ENCODE data around the gene DPF3.
A peak's percentile ranks its signal among the peaks of the same experiment; 100 is the strongest.

Gene DPF3

DNA sequence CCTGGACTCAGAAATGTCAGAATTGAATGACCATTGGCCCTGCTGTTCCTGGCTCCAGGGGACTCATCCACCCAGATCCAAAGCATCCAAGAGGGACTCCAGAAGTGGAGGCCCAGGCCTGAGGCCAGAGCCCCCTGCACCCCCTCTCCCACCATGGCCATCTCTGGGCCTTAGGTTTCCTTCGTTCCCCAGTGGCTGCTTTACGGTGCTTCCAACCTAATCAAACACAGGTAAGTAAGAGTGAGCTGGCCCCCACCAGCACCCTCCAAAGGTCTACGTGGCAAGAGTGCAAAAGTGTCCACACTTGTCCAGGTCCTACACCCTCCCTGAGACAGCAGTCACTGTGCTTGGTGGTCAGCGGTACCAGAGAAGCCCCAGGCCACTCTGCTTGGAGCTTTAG lies 139.0 kb downstream of the DPF3 start:
- no peak overlapping the region for H4K91ac ChIP-seq (ENCODE audit: low read depth, low read length, poor library complexity)
- H2BK12ac ChIP-seq (ENCODE audit: low read length) = no peak overlapping the region
- H3K27ac ChIP-seq (replicated peaks; ENCODE audit: low read length) = no peak overlapping the region
- H3K27me3 ChIP-seq (ENCODE audit: control insufficient read depth in 3 of 3, insufficient read depth in 3 of 3, low read depth in 1 of 3, low read length in 3 of 3) = no peaks in the 10 kb centered on the region
- H2AFZ ChIP-seq (ENCODE audit: low read length) = no peak overlapping the region
- H3K4me3 ChIP-seq (ENCODE audit: low read length in 2 of 2) = no peak overlapping the region
- no peak overlapping the region for H2AK5ac ChIP-seq (ENCODE audit: low read depth, low read length)
- H3K4me2 ChIP-seq (ENCODE audit: insufficient read depth, low read length, poor library complexity, severe bottlenecking) = no peak overlapping the region
- no peak overlapping the region for H4K8ac ChIP-seq (ENCODE audit: low read depth, low read length)
- no peak overlapping the region for H2BK120ac ChIP-seq (ENCODE audit: low read depth, low read length)
- no peaks in the 10 kb centered on the region for H3K4me1 ChIP-seq (ENCODE audit: control insufficient read depth in 2 of 2, insufficient read depth in 1 of 2, low read depth in 1 of 2, low read length in 2 of 2)
- H2BK5ac ChIP-seq (ENCODE audit: low read length) = no peak overlapping the region
- no peak overlapping the region for H3K14ac ChIP-seq (ENCODE audit: low read length)
- H2BK15ac ChIP-seq (ENCODE audit: low read length) = no peak overlapping the region
- peaks cover 3 to 10% of the 10 kb centered on the region in 2 donors for H3K9me3 ChIP-seq (replicated peaks in 1 of 2; ENCODE audit: control insufficient read depth in 2 of 2, insufficient read depth in 1 of 2, low read depth in 1 of 2, low read length in 2 of 2)
- H3K9ac ChIP-seq (ENCODE audit: low read depth, low read length, poor library complexity) = no peak overlapping the region
- H3K4ac ChIP-seq (ENCODE audit: low read length) = no peak overlapping the region
- no CpG with 5 or more reads among the region's 4 CpGs for WGBS, 2 donors (ENCODE audit: extremely low coverage in 2 of 2, insufficient read length in 2 of 2, insufficient replicate concordance in 1 of 2)
- no peak overlapping the region for H3K23ac ChIP-seq (ENCODE audit: low read depth, low read length, poor library complexity)
- H3K18ac ChIP-seq (ENCODE audit: low read length) = no peak overlapping the region
- no peaks in the 10 kb centered on the region for H3K36me3 ChIP-seq (replicated peaks in 1 of 2; ENCODE audit: control insufficient read depth in 2 of 2, insufficient read depth in 2 of 2, low read length in 2 of 2)
- no peaks in the 10 kb centered on the region for H3K79me1 ChIP-seq (ENCODE audit: low read depth, low read length)
- no peak for DNase-seq (ENCODE audit: low spot score)

DNA sequence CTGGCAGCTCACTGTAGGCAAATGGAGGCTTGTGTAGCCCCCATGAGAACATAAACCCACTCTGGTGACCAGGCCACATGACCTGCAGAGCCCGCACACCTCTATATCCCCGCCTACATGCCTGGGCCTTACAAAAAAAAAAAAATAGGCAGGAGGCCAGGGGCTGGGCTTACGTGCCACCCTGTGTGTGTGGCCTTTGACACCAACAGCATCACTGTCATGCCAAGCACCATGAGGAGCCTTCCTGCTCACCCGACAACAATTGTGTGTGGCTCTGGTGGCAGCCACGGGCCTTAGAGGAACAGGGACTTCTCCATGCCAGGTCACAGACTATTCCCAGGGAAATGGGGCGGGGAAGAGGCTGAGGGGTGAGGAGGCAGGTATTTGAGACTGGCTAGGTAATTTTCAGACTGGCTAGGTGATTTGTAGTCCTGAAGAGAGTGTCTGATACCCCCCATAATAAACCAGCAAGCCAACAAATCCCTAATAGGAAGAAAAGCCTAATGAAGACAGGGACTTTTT lies 140.0 kb downstream of the DPF3 start:
- Histone ChIP-seq H3K14ac (ENCODE audit: low read length) (no peak overlapping the region), H3K23ac (ENCODE audit: low read depth, low read length, poor library complexity) (no peak overlapping the region), H2BK15ac (ENCODE audit: low read length) (no peak overlapping the region), H3K79me1 (ENCODE audit: low read depth, low read length) (no peaks in the 10 kb centered on the region), H4K8ac (ENCODE audit: low read depth, low read length) (no peak overlapping the region), H3K27ac (replicated peaks; ENCODE audit: low read length) (no peak overlapping the region), H3K4me1 (ENCODE audit: control insufficient read depth in 2 of 2, insufficient read depth in 1 of 2, low read depth in 1 of 2, low read length in 2 of 2) (no peaks in the 10 kb centered on the region), H3K4ac (ENCODE audit: low read length) (no peak overlapping the region), H2BK12ac (ENCODE audit: low read length) (peak overlapping the region; percentile 75), H2AFZ (ENCODE audit: low read length) (no peak overlapping the region), H3K4me3 (ENCODE audit: low read length in 2 of 2) (no peak overlapping the region), H2BK5ac (ENCODE audit: low read length) (no peak overlapping the region), H3K18ac (ENCODE audit: low read length) (no peak overlapping the region), H2AK5ac (ENCODE audit: low read depth, low read length) (no peak overlapping the region), H3K9me3 (replicated peaks in 1 of 2; ENCODE audit: control insufficient read depth in 2 of 2, insufficient read depth in 1 of 2, low read depth in 1 of 2, low read length in 2 of 2) (peaks cover 2 to 3% of the 10 kb centered on the region in 2 donors), H4K91ac (ENCODE audit: low read depth, low read length, poor library complexity) (no peak overlapping the region), H3K9ac (ENCODE audit: low read depth, low read length, poor library complexity) (no peak overlapping the region), H3K4me2 (ENCODE audit: insufficient read depth, low read length, poor library complexity, severe bottlenecking) (no peak overlapping the region), H3K27me3 (ENCODE audit: control insufficient read depth in 3 of 3, insufficient read depth in 3 of 3, low read depth in 1 of 3, low read length in 3 of 3) (no peaks in the 10 kb centered on the region), H3K36me3 (replicated peaks in 1 of 2; ENCODE audit: control insufficient read depth in 2 of 2, insufficient read depth in 2 of 2, low read length in 2 of 2) (no peaks in the 10 kb centered on the region), H2BK120ac (ENCODE audit: low read depth, low read length) (peak overlapping the region; percentile 50)
- no peak for DNase-seq (ENCODE audit: low spot score)
- WGBS, 2 donors (ENCODE audit: extremely low coverage in 2 of 2, insufficient read length in 2 of 2, insufficient replicate concordance in 1 of 2) = no CpG with 5 or more reads among the region's 6 CpGs

DNA sequence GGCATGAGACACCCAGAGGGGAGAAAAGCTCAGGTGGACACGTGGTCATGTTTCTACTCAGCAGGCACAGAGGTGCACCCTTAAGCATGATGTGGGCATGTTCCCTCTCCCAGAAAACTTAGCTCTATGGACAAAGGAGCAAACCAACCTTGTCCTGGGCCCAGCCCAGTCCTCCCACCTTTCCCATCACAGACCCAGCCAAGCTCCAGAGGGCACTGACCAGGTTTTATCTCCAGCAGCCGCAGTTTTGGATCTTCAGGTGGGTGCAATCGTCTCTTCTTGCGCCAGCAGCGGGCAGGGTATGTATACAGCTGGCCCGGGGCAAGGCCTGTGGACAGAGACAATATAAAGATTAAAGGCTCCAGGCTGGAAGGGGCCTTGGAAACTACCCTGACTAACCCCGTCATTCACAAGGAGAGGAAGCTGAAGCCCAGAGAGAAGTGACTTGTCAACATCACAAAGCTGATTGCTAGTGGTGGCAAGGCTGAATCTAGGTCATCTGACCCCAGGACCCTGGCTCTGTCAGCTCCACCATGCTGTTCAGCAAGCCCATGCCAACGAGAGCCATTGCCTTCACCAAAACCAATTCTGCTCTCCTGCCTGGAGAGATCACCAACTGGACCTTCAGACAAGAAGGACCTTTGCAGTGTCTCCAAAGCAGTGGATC lies 140.7 kb downstream of the DPF3 start:
- no peak overlapping the region for H4K8ac ChIP-seq (ENCODE audit: low read depth, low read length)

DNA sequence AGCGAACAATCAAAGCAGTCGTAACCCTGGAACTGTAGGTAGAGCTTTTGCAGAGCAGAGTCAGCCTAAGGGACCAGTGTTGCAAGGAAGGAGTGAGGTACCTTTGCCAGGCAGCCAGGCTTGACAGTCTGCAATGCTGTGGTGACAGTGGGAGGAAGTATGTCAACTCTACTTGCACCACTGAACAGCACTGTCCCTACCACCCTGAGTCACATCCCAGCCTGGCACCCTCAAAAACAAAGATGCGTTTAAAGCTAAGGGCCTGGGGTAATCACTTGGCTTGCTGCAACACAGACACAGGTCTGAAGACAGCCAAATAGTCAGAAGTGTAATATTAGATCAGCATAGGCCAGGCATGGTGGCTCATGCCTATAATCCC lies 141.9 kb downstream of the DPF3 start:
- H3K23ac ChIP-seq (ENCODE audit: low read depth, low read length, poor library complexity) = no peak overlapping the region
- no peak overlapping the region for H4K8ac ChIP-seq (ENCODE audit: low read depth, low read length)
- H3K4me1 ChIP-seq (ENCODE audit: control insufficient read depth in 2 of 2, insufficient read depth in 1 of 2, low read depth in 1 of 2, low read length in 2 of 2) = no peaks in the 10 kb centered on the region
- H3K14ac ChIP-seq (ENCODE audit: low read length) = no peak overlapping the region
- no peak overlapping the region for H2AK5ac ChIP-seq (ENCODE audit: low read depth, low read length)
- no peak overlapping the region for H2BK12ac ChIP-seq (ENCODE audit: low read length)
- no peak overlapping the region for H3K4ac ChIP-seq (ENCODE audit: low read length)
- H3K4me3 ChIP-seq (ENCODE audit: low read length in 2 of 2) = no peak overlapping the region
- H4K91ac ChIP-seq (ENCODE audit: low read depth, low read length, poor library complexity) = no peak overlapping the region
- H3K18ac ChIP-seq (ENCODE audit: low read length) = no peak overlapping the region
- no peak overlapping the region for H3K4me2 ChIP-seq (ENCODE audit: insufficient read depth, low read length, poor library complexity, severe bottlenecking)
- no peak for DNase-seq (ENCODE audit: low spot score)
- H2BK15ac ChIP-seq (ENCODE audit: low read length) = no peak overlapping the region
- H2BK120ac ChIP-seq (ENCODE audit: low read depth, low read length) = no peak overlapping the region
- no CpG with 5 or more reads among the region's 3 CpGs for WGBS, 2 donors (ENCODE audit: extremely low coverage in 2 of 2, insufficient read length in 2 of 2, insufficient replicate concordance in 1 of 2)
- no peaks in the 10 kb centered on the region for H3K9me3 ChIP-seq (replicated peaks in 1 of 2; ENCODE audit: control insufficient read depth in 2 of 2, insufficient read depth in 1 of 2, low read depth in 1 of 2, low read length in 2 of 2)
- no peaks in the 10 kb centered on the region for H3K79me1 ChIP-seq (ENCODE audit: low read depth, low read length)
- H3K27me3 ChIP-seq (ENCODE audit: control insufficient read depth in 3 of 3, insufficient read depth in 3 of 3, low read depth in 1 of 3, low read length in 3 of 3) = no peaks in the 10 kb centered on the region
- no peak overlapping the region for H3K9ac ChIP-seq (ENCODE audit: low read depth, low read length, poor library complexity)
- no peak overlapping the region for H3K27ac ChIP-seq (replicated peaks; ENCODE audit: low read length)
- H3K36me3 ChIP-seq (replicated peaks in 1 of 2; ENCODE audit: control insufficient read depth in 2 of 2, insufficient read depth in 2 of 2, low read length in 2 of 2) = no peaks in the 10 kb centered on the region
- no peak overlapping the region for H2AFZ ChIP-seq (ENCODE audit: low read length)
- no peak overlapping the region for H2BK5ac ChIP-seq (ENCODE audit: low read length)

More for the DNA sequence above, 140.7 kb downstream of the DPF3 start:
- no peaks in the 10 kb centered on the region for H3K4me1 ChIP-seq (ENCODE audit: control insufficient read depth in 2 of 2, insufficient read depth in 1 of 2, low read depth in 1 of 2, low read length in 2 of 2)
- no peak overlapping the region for H2BK15ac ChIP-seq (ENCODE audit: low read length)
- no peak overlapping the region for H3K4me2 ChIP-seq (ENCODE audit: insufficient read depth, low read length, poor library complexity, severe bottlenecking)
- H3K9ac ChIP-seq (ENCODE audit: low read depth, low read length, poor library complexity) = no peak overlapping the region
- H2AFZ ChIP-seq (ENCODE audit: low read length) = no peak overlapping the region
- H3K23ac ChIP-seq (ENCODE audit: low read depth, low read length, poor library complexity) = no peak overlapping the region
- no peaks in the 10 kb centered on the region for H3K27me3 ChIP-seq (ENCODE audit: control insufficient read depth in 3 of 3, insufficient read depth in 3 of 3, low read depth in 1 of 3, low read length in 3 of 3)
- no CpG with 5 or more reads among the region's 8 CpGs for WGBS, 2 donors (ENCODE audit: extremely low coverage in 2 of 2, insufficient read length in 2 of 2, insufficient replicate concordance in 1 of 2)
- H3K4me3 ChIP-seq (ENCODE audit: low read length in 2 of 2) = no peak overlapping the region
- no peak overlapping the region for H3K14ac ChIP-seq (ENCODE audit: low read length)
- DNase-seq (ENCODE audit: low spot score) = no peak
- no peak overlapping the region for H2BK120ac ChIP-seq (ENCODE audit: low read depth, low read length)
- H2AK5ac ChIP-seq (ENCODE audit: low read depth, low read length) = no peak overlapping the region
- no peak overlapping the region for H2BK5ac ChIP-seq (ENCODE audit: low read length)
- H3K4ac ChIP-seq (ENCODE audit: low read length) = no peak overlapping the region
- no peak overlapping the region for H2BK12ac ChIP-seq (ENCODE audit: low read length)
- no peak overlapping the region for H4K91ac ChIP-seq (ENCODE audit: low read depth, low read length, poor library complexity)
- peak overlapping the region; percentile 40 for H3K18ac ChIP-seq (ENCODE audit: low read length)
- H3K27ac ChIP-seq (replicated peaks; ENCODE audit: low read length) = no peak overlapping the region
- no peaks in the 10 kb centered on the region for H3K79me1 ChIP-seq (ENCODE audit: low read depth, low read length)
- peaks cover 0 to 1% of the 10 kb centered on the region in 2 donors for H3K9me3 ChIP-seq (replicated peaks in 1 of 2; ENCODE audit: control insufficient read depth in 2 of 2, insufficient read depth in 1 of 2, low read depth in 1 of 2, low read length in 2 of 2)
- no peaks in the 10 kb centered on the region for H3K36me3 ChIP-seq (replicated peaks in 1 of 2; ENCODE audit: control insufficient read depth in 2 of 2, insufficient read depth in 2 of 2, low read length in 2 of 2)

Measured in neuronal stem cell (in vitro differentiated cells).